A172 (cell line): ENCODE results near the gene DDRGK1. TPM values are rescaled to one million over a fixed set of nuclear protein-coding genes. Genes with fewer than 3 reads are reported as not detected.
A peak's percentile ranks its signal among the peaks of the same experiment; 100 is the strongest.
"Not testable (repeated sequence)": the region's sequence is repeated elsewhere in the genome, so short reads cannot be mapped to it uniquely, and the experiment has no call there.

ENCODE experiments used
- DNase-seq: peaks from one replicate; pipeline ENCODE4 v3.0.0-alpha.2; 2015; ENCODE audit warnings: low spot score
- total RNA-seq: library from RNA; depleted of rRNA; stranded (reverse); fragments of >200 nt; shearing (Covaris generic); gene quantifications from 2 replicates; pipeline ENCODE4 v1.2.3, GENCODE V29; 2014

DDRGK1 gene
- total RNA-seq, 1 experiment from 2014 or later, result 70.0 TPM

DNA sequence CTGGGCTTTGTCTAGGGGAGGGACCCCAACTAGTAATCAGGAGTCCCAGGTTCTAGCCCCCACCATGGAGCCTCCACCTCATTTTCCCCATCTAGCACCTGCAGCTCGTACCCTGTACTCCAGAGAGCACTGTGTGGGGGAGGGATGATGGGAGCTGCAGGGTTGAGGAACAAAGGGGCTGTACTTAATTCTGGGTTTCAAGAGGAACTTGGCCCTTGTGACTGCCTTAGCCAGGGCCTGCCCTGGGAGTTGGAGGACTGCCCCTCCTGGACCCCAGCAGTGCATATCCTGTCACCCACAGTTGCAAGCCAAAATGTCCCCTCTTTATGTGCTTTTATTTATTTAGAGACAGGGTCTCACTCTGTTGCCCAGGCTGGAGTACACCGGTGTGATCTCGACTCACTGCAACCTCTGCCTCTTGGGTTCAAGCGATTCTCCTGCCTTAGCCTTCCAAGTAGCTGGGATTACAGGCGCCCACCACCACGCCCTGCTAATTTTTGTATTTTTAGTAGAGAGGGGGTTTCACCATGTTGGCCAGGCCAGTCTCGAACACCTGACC, 11.0 kb upstream of the DDRGK1 start:
- not testable (repeated sequence) for DNase-seq

GRCh38 chr20:3213226-3213625, 8.7 kb upstream of the DDRGK1 start:
- no peak for DNase-seq

DNA sequence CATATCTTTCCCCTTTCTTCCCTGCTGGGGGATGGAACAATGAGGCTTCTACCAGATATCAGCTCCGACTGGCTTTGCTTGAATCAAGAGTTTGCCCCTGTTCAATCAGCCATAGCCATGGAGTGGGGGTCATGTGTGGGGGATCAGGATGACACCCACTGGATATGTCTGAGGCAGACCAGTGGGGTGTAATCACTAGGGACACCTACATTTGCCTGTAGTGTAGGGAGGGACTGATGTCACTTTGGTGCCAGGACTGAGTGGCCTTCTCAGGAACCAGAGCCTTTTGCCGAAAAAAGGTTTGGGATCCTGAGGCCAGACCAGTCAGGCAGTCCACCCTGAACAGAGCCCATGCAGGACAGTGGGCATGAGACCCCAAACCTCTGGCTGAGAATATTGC, 5.9 kb upstream of the DDRGK1 start:
- no peak for DNase-seq

DNA sequence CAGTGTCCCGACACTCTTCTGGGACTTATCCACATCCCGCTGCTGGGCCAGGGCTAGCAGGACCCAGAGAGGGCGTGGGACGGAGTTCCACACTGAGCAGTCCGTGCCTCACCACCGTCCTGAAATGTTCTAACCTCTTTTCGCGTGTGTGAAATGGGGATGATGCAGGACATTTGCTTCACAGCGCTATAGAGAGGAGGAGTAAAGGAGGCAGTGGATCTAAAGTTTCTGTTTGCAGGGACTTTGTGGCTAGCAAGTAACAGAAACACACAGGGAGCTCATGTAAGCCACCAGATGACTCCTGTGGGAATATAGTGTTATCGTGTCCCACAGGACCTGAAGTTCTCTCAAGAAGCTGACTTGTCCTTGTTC, 5.5 kb upstream of the DDRGK1 start:
- no peak for DNase-seq

GRCh38 chr20:3209257-3209945, 4.9 kb upstream of the DDRGK1 start, which contains the start of gene ITPA:
TSS of gene ITPA (plus strand) at chr20:3209498. CDS start at chr20:3209552, 54 bp downstream.
- no peak for DNase-seq

- DNase-seq, result no peak
These were observed 4.3 kb upstream of the DDRGK1 start for GRCh38 chr20:3208786-3209256.

- peak; percentile 28 for DNase-seq
These were observed 963 bp downstream of the DDRGK1 start for GRCh38 chr20:3203315-3204123.

DNA sequence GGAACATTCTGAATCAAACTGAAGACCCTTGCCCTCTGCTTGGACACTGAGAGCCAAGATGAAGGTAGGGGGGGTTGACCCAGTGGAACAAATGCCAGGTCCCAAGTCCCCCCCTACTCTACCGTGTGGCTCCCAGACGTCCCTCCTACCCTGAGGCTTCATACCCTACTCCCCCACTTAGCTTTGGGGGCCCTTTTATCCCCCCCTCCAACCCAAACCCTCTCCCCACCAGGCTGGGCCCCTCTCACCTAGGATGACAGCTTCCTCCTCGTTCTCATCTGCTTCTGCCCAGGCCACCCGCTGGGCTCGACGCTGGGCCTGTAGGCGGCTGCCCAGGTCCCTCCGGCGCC, 1.5 kb downstream of the DDRGK1 start:
- DNase-seq, result no peak

GRCh38 chr20:3199976-3200755, 4.3 kb downstream of the DDRGK1 start:
- no peak for DNase-seq

GRCh38 chr20:3199206-3199605, 5.3 kb downstream of the DDRGK1 start:
- DNase-seq, result no peak

GRCh38 chr20:3195590-3196237, 8.8 kb downstream of the DDRGK1 start:
- no peak for DNase-seq

- no peak for DNase-seq
These were observed 9.7 kb downstream of the DDRGK1 start for GRCh38 chr20:3194617-3195280.

GRCh38 chr20:3193806-3194616, 10.5 kb downstream of the DDRGK1 start:
- DNase-seq, result no peak

- no peak for DNase-seq
These were observed 12.1 kb downstream of the DDRGK1 start for GRCh38 chr20:3192226-3193015.

DNA sequence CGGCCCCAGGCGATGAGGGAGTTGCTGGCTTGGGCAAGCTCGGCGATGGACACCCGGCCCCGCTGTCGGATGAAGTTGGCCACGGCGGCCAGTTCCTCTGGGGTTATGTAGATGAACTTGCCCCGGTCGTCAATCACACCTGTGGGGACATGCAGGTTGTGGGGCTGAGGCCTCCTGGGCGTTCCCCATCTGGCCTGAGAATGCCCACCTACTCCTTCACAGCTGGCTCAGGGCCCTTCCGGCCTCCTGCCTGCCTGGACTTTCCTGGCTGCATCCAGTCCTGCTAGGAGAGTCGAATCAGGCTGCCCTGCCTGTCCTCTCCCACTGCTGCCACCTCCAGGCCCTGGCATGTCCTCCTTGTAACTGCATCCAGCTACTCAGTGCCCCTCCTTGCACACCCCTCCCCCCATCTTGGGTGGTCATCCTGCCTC, 13.8 kb downstream of the DDRGK1 start:
- DNase-seq, result no peak

DNA sequence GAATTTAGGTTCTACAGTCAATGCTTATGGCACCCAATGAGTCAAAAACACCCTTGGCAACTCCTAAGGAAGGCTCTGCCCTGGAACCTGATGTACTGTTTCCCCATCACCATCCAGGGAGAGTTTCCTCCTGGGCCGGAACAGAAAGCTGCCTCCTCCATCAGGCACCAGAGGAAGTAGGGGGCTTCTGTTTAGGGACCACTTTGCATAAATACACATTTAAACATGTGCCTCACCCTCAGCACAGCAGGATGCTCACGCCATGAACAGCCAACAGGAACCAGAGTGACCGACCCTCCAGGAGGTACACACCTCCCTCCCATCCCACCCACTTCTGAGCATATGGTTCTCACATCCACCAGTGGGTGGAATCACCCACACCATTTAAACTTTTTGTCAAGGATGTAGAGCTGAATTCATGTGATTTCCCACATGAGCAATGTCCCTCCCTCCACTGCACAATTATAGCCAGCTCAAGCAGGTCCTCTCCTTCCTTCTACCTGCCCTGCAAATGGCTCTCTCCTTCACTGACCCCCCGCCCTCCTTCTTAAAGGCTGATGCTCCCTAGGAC, 14.8 kb downstream of the DDRGK1 start:
- DNase-seq, result no peak

- no peak for DNase-seq
These were observed 15.6 kb downstream of the DDRGK1 start for GRCh38 chr20:3188823-3189413.

DNA sequence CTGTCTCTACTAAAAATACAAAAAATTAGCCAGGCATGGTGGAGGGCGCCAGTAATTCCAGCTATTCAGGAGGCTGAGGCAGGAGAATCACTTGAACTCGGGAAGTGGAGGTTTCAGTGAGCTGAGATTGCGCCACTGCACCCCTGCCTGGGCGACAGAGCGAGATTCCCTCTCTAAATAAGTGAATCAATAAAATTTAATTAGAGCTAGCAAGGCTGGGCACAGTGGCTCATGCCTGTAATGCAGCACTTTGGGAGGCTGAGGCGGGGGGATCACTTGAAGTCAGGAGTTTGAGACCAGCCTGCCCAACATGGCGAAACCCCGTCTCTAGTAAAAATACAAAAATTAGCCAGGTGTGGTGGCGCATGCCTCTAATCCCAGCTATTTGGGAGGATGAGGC, 16.6 kb downstream of the DDRGK1 start:
- DNase-seq, result not testable (repeated sequence)
